HepG2 (cell line): Measurements from ENCODE around the gene ZSWIM7. TPM values are rescaled to one million over a fixed set of nuclear protein-coding genes. Genes with fewer than 3 reads are reported as not detected.

Experiments
- CHD2 ChIP-seq: IDR thresholded peaks from 2 replicates; pipeline ENCODE4 v1.6.1; 2011; ENCODE audit warnings: low read depth, low read length, improper control_type of control experiment
- ZBTB21 ChIP-seq: sonication (generic); formaldehyde crosslinking; IDR thresholded peaks from 2 replicates; pipeline ENCODE4 v1.4.0; 2020; ENCODE audit warnings: missing genetic modification reagents
- ZKSCAN5 ChIP-seq: sonication (generic); formaldehyde crosslinking; IDR thresholded peaks from 2 replicates; pipeline ENCODE4 v1.5.1; 2020; ENCODE audit warnings: mild to moderate bottlenecking, missing genetic modification reagents
- ZMYM4 ChIP-seq: sonication (generic); formaldehyde crosslinking; IDR thresholded peaks from 2 replicates; pipeline ENCODE4 v1.8.1; 2023; ENCODE audit warnings: mild to moderate bottlenecking, missing genetic modification reagents
- ZNF17 ChIP-seq: sonication (generic); formaldehyde crosslinking; IDR thresholded peaks from 2 replicates; pipeline ENCODE4 v1.5.0; 2020; ENCODE audit warnings: mild to moderate bottlenecking, missing genetic modification reagents
- ZNF484 ChIP-seq: sonication (generic); formaldehyde crosslinking; IDR thresholded peaks from 2 replicates; pipeline ENCODE4 v1.5.1; 2020; ENCODE audit warnings: mild to moderate bottlenecking, low read depth, missing genetic modification reagents, borderline replicate concordance
- ZSCAN25 ChIP-seq: sonication (generic); formaldehyde crosslinking; IDR thresholded peaks from 2 replicates; pipeline ENCODE4 v1.8.0; 2022; ENCODE audit warnings: mild to moderate bottlenecking, missing genetic modification reagents
- polyA plus RNA-seq, 8 experiments: library from polyadenylated mRNA; depleted of rRNA in 3 of 8; stranded (reverse) in 7 of 8; unstranded in 1 of 8; fragments of >200 nt; fragmentation: Illumina TruSeq in 4 of 8; extraction: Trizol in 4 of 8; gene quantifications; 2 replicates each; pipeline versions ENCODE4 v1.2.1 to v1.2.3, GENCODE V29; 2011 to 2016; ENCODE audit warnings: low read depth in 4 of 8, missing spikeins in 1 of 8, mixed read lengths in 1 of 8; ENCODE audit not compliant: insufficient read depth in 1 of 8
- total RNA-seq, 5 experiments: library from RNA; depleted of rRNA; stranded (reverse); fragments of >200 nt; fragmentation: Illumina TruSeq; extraction: Trizol; gene quantifications; 2 replicates each; pipeline ENCODE4 v1.2.3, GENCODE V29; 2016; ENCODE audit warnings: low read depth in 1 of 5
- TF ChIP-seq, protein P1 (sequence below): sonication (generic); formaldehyde crosslinking; IDR thresholded peaks from 2 replicates; pipeline ENCODE4 v1.4.0; 2020; ENCODE audit warnings: missing genetic modification reagents
- TF ChIP-seq, protein P2 (sequence below): sonication (generic); formaldehyde crosslinking; IDR thresholded peaks from 2 replicates; pipeline ENCODE4 v1.8.1; 2023; ENCODE audit warnings: mild to moderate bottlenecking, moderate library complexity, missing genetic modification reagents
- TF ChIP-seq, protein P3 (sequence below): sonication (generic); formaldehyde crosslinking; IDR thresholded peaks from 2 replicates; pipeline ENCODE4 v1.9.0; 2021; ENCODE audit warnings: missing genetic modification reagents, mild to moderate bottlenecking, borderline replicate concordance
- TF ChIP-seq, protein P4 (sequence below): IDR thresholded peaks from 2 replicates; pipeline ENCODE4 v1.6.1; 2018; ENCODE audit warnings: missing genetic modification reagents, mild to moderate bottlenecking, missing compliant biosample characterization
- TF ChIP-seq, protein P5 (sequence below): sonication (generic); formaldehyde crosslinking; IDR thresholded peaks from 2 replicates; pipeline ENCODE4 v1.5.1; 2020; ENCODE audit warnings: missing genetic modification reagents, mild to moderate bottlenecking, borderline replicate concordance
- TF ChIP-seq, protein P6 (sequence below): sonication (generic); formaldehyde crosslinking; IDR thresholded peaks from 2 replicates; pipeline ENCODE4 v1.4.0; 2020; ENCODE audit warnings: missing genetic modification reagents

ZSWIM7 gene
- total and polyA plus RNA-seq, 2 of the 13 experiments (the other 11 are each of a cell fraction or from before 2014, with no cell fraction given): 13.1 to 28.1 TPM

DNA sequence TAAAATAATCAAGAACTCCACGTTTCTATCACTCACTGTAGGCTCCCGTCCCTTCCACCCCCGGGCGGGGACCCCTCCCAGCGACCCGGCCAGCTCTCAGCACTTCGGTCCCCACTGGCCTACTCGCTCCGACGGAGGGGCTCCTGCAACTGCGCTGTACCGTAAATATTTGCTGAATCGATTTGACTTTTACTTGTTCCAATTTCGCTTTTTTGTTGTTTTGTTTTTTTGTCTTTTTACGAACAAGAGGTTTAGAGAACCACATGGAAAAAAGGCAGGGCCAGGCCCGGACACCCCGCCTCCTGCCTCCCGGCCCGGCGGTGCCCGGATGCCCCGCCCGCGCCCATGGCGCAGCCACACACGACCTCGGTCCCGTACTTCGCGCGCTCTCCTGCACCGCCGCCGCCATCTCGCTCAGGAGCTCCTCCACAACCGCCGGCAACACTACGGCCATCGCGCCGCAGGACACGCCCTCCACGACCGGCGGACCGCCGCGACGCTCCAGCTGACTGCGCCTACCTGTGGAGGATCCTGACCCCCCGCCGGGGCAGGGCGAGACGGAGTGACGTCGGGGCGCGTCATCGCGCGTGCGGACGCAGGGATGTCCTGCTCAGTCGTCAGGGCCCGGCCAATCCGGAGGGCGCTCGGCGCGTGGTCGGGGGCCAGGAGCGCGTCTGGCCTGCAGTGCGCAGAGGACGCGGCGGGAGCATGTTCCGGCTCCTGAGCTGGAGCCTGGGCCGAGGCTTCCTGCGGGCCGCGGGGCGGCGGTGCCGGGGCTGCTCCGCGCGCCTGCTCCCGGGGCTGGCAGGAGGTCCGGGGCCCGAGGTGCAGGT lies at the start of gene ZSWIM7, which contains the start of gene TTC19 (continued):
- TF ChIP-seq, protein P1, sequence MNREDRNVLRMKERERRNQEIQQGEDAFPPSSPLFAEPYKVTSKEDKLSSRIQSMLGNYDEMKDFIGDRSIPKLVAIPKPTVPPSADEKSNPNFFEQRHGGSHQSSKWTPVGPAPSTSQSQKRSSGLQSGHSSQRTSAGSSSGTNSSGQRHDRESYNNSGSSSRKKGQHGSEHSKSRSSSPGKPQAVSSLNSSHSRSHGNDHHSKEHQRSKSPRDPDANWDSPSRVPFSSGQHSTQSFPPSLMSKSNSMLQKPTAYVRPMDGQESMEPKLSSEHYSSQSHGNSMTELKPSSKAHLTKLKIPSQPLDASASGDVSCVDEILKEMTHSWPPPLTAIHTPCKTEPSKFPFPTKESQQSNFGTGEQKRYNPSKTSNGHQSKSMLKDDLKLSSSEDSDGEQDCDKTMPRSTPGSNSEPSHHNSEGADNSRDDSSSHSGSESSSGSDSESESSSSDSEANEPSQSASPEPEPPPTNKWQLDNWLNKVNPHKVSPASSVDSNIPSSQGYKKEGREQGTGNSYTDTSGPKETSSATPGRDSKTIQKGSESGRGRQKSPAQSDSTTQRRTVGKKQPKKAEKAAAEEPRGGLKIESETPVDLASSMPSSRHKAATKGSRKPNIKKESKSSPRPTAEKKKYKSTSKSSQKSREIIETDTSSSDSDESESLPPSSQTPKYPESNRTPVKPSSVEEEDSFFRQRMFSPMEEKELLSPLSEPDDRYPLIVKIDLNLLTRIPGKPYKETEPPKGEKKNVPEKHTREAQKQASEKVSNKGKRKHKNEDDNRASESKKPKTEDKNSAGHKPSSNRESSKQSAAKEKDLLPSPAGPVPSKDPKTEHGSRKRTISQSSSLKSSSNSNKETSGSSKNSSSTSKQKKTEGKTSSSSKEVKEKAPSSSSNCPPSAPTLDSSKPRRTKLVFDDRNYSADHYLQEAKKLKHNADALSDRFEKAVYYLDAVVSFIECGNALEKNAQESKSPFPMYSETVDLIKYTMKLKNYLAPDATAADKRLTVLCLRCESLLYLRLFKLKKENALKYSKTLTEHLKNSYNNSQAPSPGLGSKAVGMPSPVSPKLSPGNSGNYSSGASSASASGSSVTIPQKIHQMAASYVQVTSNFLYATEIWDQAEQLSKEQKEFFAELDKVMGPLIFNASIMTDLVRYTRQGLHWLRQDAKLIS (CRISPR knock-in tag): 0 out of 2 replicates have a peak, but pooled peaks have one; percentile 35
- TF ChIP-seq, protein P2, sequence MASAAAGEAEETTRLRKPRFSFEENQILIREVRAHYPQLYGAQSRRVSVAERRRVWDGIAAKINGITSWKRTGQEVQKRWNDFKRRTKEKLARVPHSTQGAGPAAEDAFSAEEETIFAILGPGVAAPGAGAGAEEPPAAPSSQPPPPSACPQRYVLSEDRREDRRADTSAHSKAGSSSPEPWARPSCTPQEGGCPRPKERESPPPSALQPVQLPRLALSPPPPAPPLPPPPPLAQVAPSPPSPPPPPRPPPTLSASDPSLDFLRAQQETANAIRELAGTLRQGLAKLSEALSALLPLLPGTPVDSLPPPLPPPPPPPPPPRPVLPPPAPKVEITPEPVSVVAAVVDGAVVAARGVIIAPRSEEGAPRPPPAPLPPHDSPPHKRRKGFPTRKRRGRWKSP (CRISPR knock-in tag): peak; percentile 95
- TF ChIP-seq ZMYM4 (CRISPR knock-in tag): peak; percentile 95
- TF ChIP-seq, protein P3, sequence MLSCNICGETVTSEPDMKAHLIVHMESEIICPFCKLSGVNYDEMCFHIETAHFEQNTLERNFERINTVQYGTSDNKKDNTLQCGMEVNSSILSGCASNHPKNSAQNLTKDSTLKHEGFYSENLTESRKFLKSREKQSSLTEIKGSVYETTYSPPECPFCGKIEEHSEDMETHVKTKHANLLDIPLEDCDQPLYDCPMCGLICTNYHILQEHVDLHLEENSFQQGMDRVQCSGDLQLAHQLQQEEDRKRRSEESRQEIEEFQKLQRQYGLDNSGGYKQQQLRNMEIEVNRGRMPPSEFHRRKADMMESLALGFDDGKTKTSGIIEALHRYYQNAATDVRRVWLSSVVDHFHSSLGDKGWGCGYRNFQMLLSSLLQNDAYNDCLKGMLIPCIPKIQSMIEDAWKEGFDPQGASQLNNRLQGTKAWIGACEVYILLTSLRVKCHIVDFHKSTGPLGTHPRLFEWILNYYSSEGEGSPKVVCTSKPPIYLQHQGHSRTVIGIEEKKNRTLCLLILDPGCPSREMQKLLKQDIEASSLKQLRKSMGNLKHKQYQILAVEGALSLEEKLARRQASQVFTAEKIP: no peak
- peak; percentile 98 for TF ChIP-seq ZBTB21 (CRISPR knock-in tag)
- TF ChIP-seq, protein P4, sequence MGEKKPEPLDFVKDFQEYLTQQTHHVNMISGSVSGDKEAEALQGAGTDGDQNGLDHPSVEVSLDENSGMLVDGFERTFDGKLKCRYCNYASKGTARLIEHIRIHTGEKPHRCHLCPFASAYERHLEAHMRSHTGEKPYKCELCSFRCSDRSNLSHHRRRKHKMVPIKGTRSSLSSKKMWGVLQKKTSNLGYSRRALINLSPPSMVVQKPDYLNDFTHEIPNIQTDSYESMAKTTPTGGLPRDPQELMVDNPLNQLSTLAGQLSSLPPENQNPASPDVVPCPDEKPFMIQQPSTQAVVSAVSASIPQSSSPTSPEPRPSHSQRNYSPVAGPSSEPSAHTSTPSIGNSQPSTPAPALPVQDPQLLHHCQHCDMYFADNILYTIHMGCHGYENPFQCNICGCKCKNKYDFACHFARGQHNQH: peak; percentile 95
- TF ChIP-seq ZSCAN25 (CRISPR knock-in tag): peak; percentile 86
- TF ChIP-seq CHD2: no peak
- no peak for TF ChIP-seq ZNF17
- TF ChIP-seq ZKSCAN5 (CRISPR knock-in tag): no peak
- TF ChIP-seq, protein P5, sequence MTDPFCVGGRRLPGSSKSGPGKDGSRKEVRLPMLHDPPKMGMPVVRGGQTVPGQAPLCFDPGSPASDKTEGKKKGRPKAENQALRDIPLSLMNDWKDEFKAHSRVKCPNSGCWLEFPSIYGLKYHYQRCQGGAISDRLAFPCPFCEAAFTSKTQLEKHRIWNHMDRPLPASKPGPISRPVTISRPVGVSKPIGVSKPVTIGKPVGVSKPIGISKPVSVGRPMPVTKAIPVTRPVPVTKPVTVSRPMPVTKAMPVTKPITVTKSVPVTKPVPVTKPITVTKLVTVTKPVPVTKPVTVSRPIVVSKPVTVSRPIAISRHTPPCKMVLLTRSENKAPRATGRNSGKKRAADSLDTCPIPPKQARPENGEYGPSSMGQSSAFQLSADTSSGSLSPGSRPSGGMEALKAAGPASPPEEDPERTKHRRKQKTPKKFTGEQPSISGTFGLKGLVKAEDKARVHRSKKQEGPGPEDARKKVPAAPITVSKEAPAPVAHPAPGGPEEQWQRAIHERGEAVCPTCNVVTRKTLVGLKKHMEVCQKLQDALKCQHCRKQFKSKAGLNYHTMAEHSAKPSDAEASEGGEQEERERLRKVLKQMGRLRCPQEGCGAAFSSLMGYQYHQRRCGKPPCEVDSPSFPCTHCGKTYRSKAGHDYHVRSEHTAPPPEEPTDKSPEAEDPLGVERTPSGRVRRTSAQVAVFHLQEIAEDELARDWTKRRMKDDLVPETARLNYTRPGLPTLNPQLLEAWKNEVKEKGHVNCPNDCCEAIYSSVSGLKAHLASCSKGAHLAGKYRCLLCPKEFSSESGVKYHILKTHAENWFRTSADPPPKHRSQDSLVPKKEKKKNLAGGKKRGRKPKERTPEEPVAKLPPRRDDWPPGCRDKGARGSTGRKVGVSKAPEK (CRISPR knock-in tag): peak; percentile 48; the same call in 1 of the 2 replicates
- TF ChIP-seq, protein P6, sequence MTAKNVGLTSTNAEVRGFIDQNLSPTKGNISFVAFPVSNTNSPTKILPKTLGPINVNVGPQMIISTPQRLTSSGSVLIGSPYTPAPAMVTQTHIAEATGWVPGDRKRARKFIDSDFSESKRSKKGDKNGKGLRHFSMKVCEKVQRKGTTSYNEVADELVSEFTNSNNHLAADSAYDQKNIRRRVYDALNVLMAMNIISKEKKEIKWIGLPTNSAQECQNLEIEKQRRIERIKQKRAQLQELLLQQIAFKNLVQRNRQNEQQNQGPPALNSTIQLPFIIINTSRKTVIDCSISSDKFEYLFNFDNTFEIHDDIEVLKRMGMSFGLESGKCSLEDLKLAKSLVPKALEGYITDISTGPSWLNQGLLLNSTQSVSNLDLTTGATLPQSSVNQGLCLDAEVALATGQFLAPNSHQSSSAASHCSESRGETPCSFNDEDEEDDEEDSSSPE (CRISPR knock-in tag): peak; percentile 93
- no peak for TF ChIP-seq ZNF484 (CRISPR knock-in tag)
